NCI-H345 treated with DMSO at 0.1 percent for 48 hours (cell line): ENCODE data around the gene TMEM81.

Experiments used
- DNase-seq: peaks from one replicate; lab custom pipeline; 2025; ENCODE audit not compliant: unreplicated experiment; lab: John Stamatoyannopoulos, UW

Gene TMEM81

DNA sequence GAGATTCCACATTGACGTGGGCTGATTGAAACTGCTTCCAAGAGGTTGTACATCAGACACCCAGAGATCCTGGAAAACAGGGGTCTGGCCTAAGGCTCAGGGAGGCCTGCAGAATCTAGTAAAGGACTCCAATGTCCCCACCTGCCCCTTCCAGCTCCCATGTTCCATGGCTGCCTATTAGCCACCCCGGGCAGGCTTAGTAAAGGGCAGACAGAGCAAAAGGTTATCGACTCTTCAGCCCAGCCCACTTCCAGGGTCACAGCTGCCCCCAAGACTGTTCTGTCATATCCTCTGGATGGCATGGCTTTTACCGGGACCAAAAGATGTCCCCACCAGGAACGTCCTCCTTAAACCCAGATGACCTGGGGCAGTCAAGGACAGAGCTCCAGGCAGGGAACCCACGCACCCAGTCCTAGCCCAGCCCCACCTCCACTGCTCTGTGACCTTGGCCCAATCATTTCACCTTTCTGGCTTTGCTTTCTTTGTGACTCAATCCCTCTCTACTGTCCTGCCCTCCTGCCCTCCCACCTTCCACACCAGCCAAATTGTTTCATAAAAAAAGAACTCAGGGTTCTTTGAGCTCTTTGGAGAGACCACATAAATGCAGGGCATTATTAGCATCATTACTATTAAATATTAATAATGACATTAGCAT is 46.0 kb downstream of the TMEM81 start:
- DNase-seq, result no peak

- no peak for DNase-seq
Observed at GRCh38 chr1:205037539-205037938, 46.7 kb downstream of the TMEM81 start.
